Measurements from ENCODE around the gene SNX21. TPM values are rescaled to one million over a fixed set of nuclear protein-coding genes. Genes with fewer than 3 reads are reported as not detected.

Gene SNX21
- total and polyA plus RNA-seq, 9 of the 15 experiments (the other 6 are each of a cell fraction or from before 2014, with no cell fraction given): 0.10 to 1.2 (median 0.42) TPM

DNA sequence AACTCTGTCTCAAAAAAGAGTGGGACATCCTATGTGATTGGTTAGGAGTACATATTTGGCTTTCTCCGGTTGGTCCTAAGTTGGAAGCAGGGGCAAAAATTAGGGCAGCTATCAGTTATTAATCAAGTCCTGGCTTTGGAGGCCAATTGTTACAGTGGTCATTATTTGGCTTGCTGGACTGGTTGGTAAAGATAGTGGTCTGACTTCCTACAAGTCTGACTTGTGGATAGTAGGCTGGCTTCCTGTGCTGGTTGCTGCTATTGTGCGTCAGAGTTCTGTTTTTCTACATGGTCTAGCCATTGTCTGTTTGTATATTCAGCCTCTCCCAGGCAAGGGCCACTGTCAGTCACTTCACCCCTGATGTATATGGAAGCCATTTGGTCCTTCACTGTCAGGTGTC, 16.6 kb downstream of the SNX21 start:
- H3K36me3 ChIP-seq (ENCODE audit: control insufficient read depth, insufficient read depth, low read length): peaks cover 21% of the 10 kb centered on the region; the same call in 2 of the 3 replicates
- peak overlapping the region; percentile 63; the same call in 2 of the 3 replicates for H3K27ac ChIP-seq (ENCODE audit: extremely low read depth, low read depth, low read length)
- FAIRE-seq (no peak), ATAC-seq (no peak), DNase-seq (ENCODE audit: extremely low read depth in 1 of 4, low spot score in 3 of 4) (no peak)
- H3K9ac ChIP-seq (ENCODE audit: insufficient read depth in 1 of 2, low read depth in 2 of 2, low read length in 2 of 2): no peak overlapping the region
- ChIA-PET CTCF (ENCODE audit: low intra/inter-chr PET ratio) (no interaction called here), POLR2A (interaction anchor here (0.7 kb wide), 1 partner anchor 132 kb away, joined by 3 read pairs; no protein-coding TSS in a partner anchor)
- no peaks in the 10 kb centered on the region for H3K27me3 ChIP-seq (ENCODE audit: control insufficient read depth in 2 of 2, insufficient read depth in 2 of 2, low read length in 2 of 2)
- no peak overlapping the region for H2AFZ ChIP-seq (ENCODE audit: low read depth, low read length)
- peaks cover 3% of the 10 kb centered on the region for H3K9me1 ChIP-seq (ENCODE audit: control insufficient read depth, insufficient read depth, low read length)
- H4K20me1 ChIP-seq (replicated peaks; ENCODE audit: control insufficient read depth, insufficient read depth, low read length): no peaks in the 10 kb centered on the region
- intact Hi-C loops (cut with micrococcal nuclease) (no loop called here), in situ Hi-C loops (cut with MboI) (no loop called here)
- H3K9me3 ChIP-seq (replicated peaks; ENCODE audit: control insufficient read depth, insufficient read depth, low read depth, low read length): peaks cover 5% of the 10 kb centered on the region
- H3K4me3 ChIP-seq: no peak overlapping the region
- peaks cover 12 to 14% of the 10 kb centered on the region in 2 experiments; a peak in 4 of 5 replicates for H3K4me1 ChIP-seq (replicated peaks in 1 of 2; ENCODE audit: control insufficient read depth in 2 of 2, insufficient read depth in 2 of 2, low read length in 2 of 2)
- BruUV-seq (replicated peaks): no TSS peak
- no peak overlapping the region for H3K4me2 ChIP-seq (ENCODE audit: insufficient read depth, low read length)
- 73% methylated on average over 2 of the region's 2 CpGs for WGBS (ENCODE audit: insufficient coverage, low coverage, missing lambda C conversion rate)
- TF ChIP-seq CREB3 (tag; conservative IDR thresholded peaks at IDR 0.05; ENCODE audit: low read depth): no peak
- peak in 1 of 2 experiments; percentile 77; a peak in 2 of 3 replicates for TF ChIP-seq CBX3 (IDR thresholded peaks at IDR 0.05; ENCODE audit: borderline replicate concordance in 1 of 2, low read length in 2 of 2)
- H3K79me2 ChIP-seq (ENCODE audit: control insufficient read depth, insufficient read depth, low read length): no peaks in the 10 kb centered on the region

DNA sequence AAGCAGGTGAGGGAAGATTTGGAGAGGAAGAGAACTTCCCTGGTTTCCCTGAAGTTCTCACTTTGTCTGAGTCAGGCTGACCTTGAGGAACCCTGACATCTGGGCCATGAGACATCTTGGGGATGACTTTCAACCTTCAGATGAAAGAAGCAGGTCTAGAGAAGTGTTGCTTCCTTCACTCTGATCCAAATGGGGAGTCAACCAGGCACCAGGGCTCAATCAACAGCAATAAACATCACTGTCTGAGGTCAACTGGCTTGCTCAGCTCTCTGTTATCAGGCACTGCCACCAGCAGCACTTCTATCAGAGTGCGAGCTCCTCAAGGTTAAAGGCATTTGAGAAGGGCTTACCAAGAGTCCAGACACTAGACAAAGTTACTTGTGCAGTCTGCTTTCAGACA, 17.3 kb downstream of the SNX21 start:
- CTCF ChIA-PET (ENCODE audit: low intra/inter-chr PET ratio): no interaction called here
- peak; percentile 43 to 87 (median 60) for DNase-seq (ENCODE audit: extremely low read depth in 1 of 4, low spot score in 3 of 4)
- TF ChIP-seq IFI16 (CRISPR knock-in tag; IDR thresholded peaks at IDR 0.05) (no peak), SAFB (IDR thresholded peaks at IDR 0.05; ENCODE audit: borderline replicate concordance, low read depth, low read length) (no peak), DDX20 (tag; IDR thresholded peaks at IDR 0.05; ENCODE audit: low read depth) (no peak), MYC (IDR thresholded peaks at IDR 0.05; ENCODE audit: low read depth, low read length) (no peak), MYC (CRISPR knock-in tag; IDR thresholded peaks at IDR 0.05; ENCODE audit: borderline replicate concordance, low read depth) (no peak), CHCHD3 (CRISPR knock-in tag; IDR thresholded peaks at IDR 0.05) (no peak), ZNF316 (IDR thresholded peaks at IDR 0.05) (0 out of 2 replicates have a peak, but pooled peaks have one; percentile 16), ZNF644 (tag; IDR thresholded peaks at IDR 0.05; ENCODE audit: low read depth) (no peak), ZNF263 (CRISPR knock-in tag; IDR thresholded peaks at IDR 0.05; ENCODE audit: borderline replicate concordance) (no peak), HDAC8 (tag; IDR thresholded peaks at IDR 0.05) (no peak), FOXK1 (CRISPR knock-in tag; IDR thresholded peaks at IDR 0.05; ENCODE audit: borderline replicate concordance) (no peak), ZNF347 (CRISPR knock-in tag; IDR thresholded peaks at IDR 0.05; ENCODE audit: low read depth) (no peak), DPF2 (IDR thresholded peaks at IDR 0.05) (peak; percentile 91)

More for the DNA sequence above, 17.3 kb downstream of the SNX21 start:
- Histone ChIP-seq H3K4me1 (replicated peaks in 1 of 2; ENCODE audit: control insufficient read depth in 2 of 2, insufficient read depth in 2 of 2, low read length in 2 of 2) (peaks cover 15 to 17% of the 10 kb centered on the region in 2 experiments; a peak in 4 of 5 replicates), H2AFZ (ENCODE audit: low read depth, low read length) (no peak overlapping the region), H3K9me3 (replicated peaks; ENCODE audit: control insufficient read depth, insufficient read depth, low read depth, low read length) (peaks cover 5% of the 10 kb centered on the region), H3K9ac (ENCODE audit: insufficient read depth in 1 of 2, low read depth in 2 of 2, low read length in 2 of 2) (no peak overlapping the region), H3K27me3 (ENCODE audit: control insufficient read depth in 2 of 2, insufficient read depth in 2 of 2, low read length in 2 of 2) (no peaks in the 10 kb centered on the region), H3K4me3 (no peak overlapping the region), H3K4me2 (ENCODE audit: insufficient read depth, low read length) (peak overlapping the region; percentile 33), H3K27ac (ENCODE audit: extremely low read depth, low read depth, low read length) (peak overlapping the region; percentile 63), H4K20me1 (replicated peaks; ENCODE audit: control insufficient read depth, insufficient read depth, low read length) (no peaks in the 10 kb centered on the region), H3K9me1 (ENCODE audit: control insufficient read depth, insufficient read depth, low read length) (no peaks in the 10 kb centered on the region), H3K36me3 (ENCODE audit: control insufficient read depth, insufficient read depth, low read length) (peaks cover 17% of the 10 kb centered on the region; the same call in 2 of the 3 replicates), H3K79me2 (ENCODE audit: control insufficient read depth, insufficient read depth, low read length) (peaks cover 3% of the 10 kb centered on the region; the same call in 1 of the 3 replicates)
- POLR2A ChIA-PET: interaction anchor here (0.7 to 2.3 kb wide), 2 partner anchors 9 to 44 kb away, joined by 3 to 19 read pairs; no protein-coding TSS in a partner anchor
- in situ Hi-C loops (cut with MboI): no loop called here
- ATAC-seq (peak; percentile 94), FAIRE-seq (peak; percentile 99)
- 0% methylated on average over 1 of the region's 1 CpG for WGBS (ENCODE audit: insufficient coverage, low coverage, missing lambda C conversion rate)
- BruUV-seq (replicated peaks): no TSS peak
- intact Hi-C loops (cut with micrococcal nuclease): no loop called here
